ENCODE measurements around the gene SIDT1.
"Not testable (repeated sequence)": the region's sequence is repeated elsewhere in the genome, so short reads cannot be mapped to it uniquely, and the experiment has no call there.

Gene SIDT1

GRCh38 chr3:113634782-113635474 is 102.6 kb downstream of the SIDT1 start:
- no peak overlapping the region for H2AFZ ChIP-seq (ENCODE audit: low read depth, low read length)
- no peaks in the 10 kb centered on the region for H3K36me3 ChIP-seq (ENCODE audit: insufficient read depth, low read length)
- no peak overlapping the region for H3K4me3 ChIP-seq (ENCODE audit: low read length)
- no peaks in the 10 kb centered on the region for H3K9me3 ChIP-seq (ENCODE audit: low read length)
- H3K27me3 ChIP-seq (ENCODE audit: insufficient read depth, low read length): no peaks in the 10 kb centered on the region
- no peaks in the 10 kb centered on the region for H3K4me1 ChIP-seq (ENCODE audit: insufficient read depth, low read length)

GRCh38 chr3:113636034-113636433 is 103.7 kb downstream of the SIDT1 start:
- H3K4me3 ChIP-seq (ENCODE audit: low read length); H3K27me3 ChIP-seq (ENCODE audit: insufficient read depth, low read length); H3K36me3 ChIP-seq (ENCODE audit: insufficient read depth, low read length); H3K4me1 ChIP-seq (ENCODE audit: insufficient read depth, low read length); H2AFZ ChIP-seq (ENCODE audit: low read depth, low read length); H3K9me3 ChIP-seq (ENCODE audit: low read length): not testable (repeated sequence)

GRCh38 chr3:113637756-113638155 is 105.4 kb downstream of the SIDT1 start:
- no peak overlapping the region for H2AFZ ChIP-seq (ENCODE audit: low read depth, low read length)
- no peak overlapping the region for H3K4me3 ChIP-seq (ENCODE audit: low read length)
- no peaks in the 10 kb centered on the region for H3K27me3 ChIP-seq (ENCODE audit: insufficient read depth, low read length)
- no peaks in the 10 kb centered on the region for H3K9me3 ChIP-seq (ENCODE audit: low read length)
- no peaks in the 10 kb centered on the region for H3K36me3 ChIP-seq (ENCODE audit: insufficient read depth, low read length)
- no peaks in the 10 kb centered on the region for H3K4me1 ChIP-seq (ENCODE audit: insufficient read depth, low read length)

GRCh38 chr3:113638910-113639309 is 106.6 kb downstream of the SIDT1 start:
- H3K27me3 ChIP-seq (ENCODE audit: insufficient read depth, low read length): no peaks in the 10 kb centered on the region
- no peak overlapping the region for H3K4me3 ChIP-seq (ENCODE audit: low read length)
- no peak overlapping the region for H2AFZ ChIP-seq (ENCODE audit: low read depth, low read length)

GRCh38 chr3:113643583-113643982 is 111.2 kb downstream of the SIDT1 start:
- Histone ChIP-seq H3K4me1 (ENCODE audit: insufficient read depth, low read length) (no peaks in the 10 kb centered on the region), H3K4me3 (ENCODE audit: low read length) (no peak overlapping the region), H3K27me3 (ENCODE audit: insufficient read depth, low read length) (no peaks in the 10 kb centered on the region), H3K36me3 (ENCODE audit: insufficient read depth, low read length) (no peaks in the 10 kb centered on the region), H2AFZ (ENCODE audit: low read depth, low read length) (no peak overlapping the region), H3K9me3 (ENCODE audit: low read length) (peaks cover 2% of the 10 kb centered on the region)

More at GRCh38 chr3:113638910-113639309, 106.6 kb downstream of the SIDT1 start:
- no peaks in the 10 kb centered on the region for H3K36me3 ChIP-seq (ENCODE audit: insufficient read depth, low read length)
- peaks cover 2% of the 10 kb centered on the region for H3K9me3 ChIP-seq (ENCODE audit: low read length)
- H3K4me1 ChIP-seq (ENCODE audit: insufficient read depth, low read length): no peaks in the 10 kb centered on the region

- peaks cover 2% of the 10 kb centered on the region for H3K9me3 ChIP-seq (ENCODE audit: low read length)
- no peaks in the 10 kb centered on the region for H3K4me1 ChIP-seq (ENCODE audit: insufficient read depth, low read length)
- no peak overlapping the region for H3K4me3 ChIP-seq (ENCODE audit: low read length)
- H3K36me3 ChIP-seq (ENCODE audit: insufficient read depth, low read length): no peaks in the 10 kb centered on the region
- H2AFZ ChIP-seq (ENCODE audit: low read depth, low read length): no peak overlapping the region
- H3K27me3 ChIP-seq (ENCODE audit: insufficient read depth, low read length): no peaks in the 10 kb centered on the region
Observed at GRCh38 chr3:113648524-113648923, 116.2 kb downstream of the SIDT1 start.

GRCh38 chr3:113649174-113649845 is 117.0 kb downstream of the SIDT1 start:
- Histone ChIP-seq H3K27me3 (ENCODE audit: insufficient read depth, low read length) (no peaks in the 10 kb centered on the region), H3K4me1 (ENCODE audit: insufficient read depth, low read length) (no peaks in the 10 kb centered on the region), H2AFZ (ENCODE audit: low read depth, low read length) (no peak overlapping the region), H3K36me3 (ENCODE audit: insufficient read depth, low read length) (no peaks in the 10 kb centered on the region), H3K4me3 (ENCODE audit: low read length) (no peak overlapping the region), H3K9me3 (ENCODE audit: low read length) (no peaks in the 10 kb centered on the region)

- H3K27me3 ChIP-seq (ENCODE audit: insufficient read depth, low read length): no peaks in the 10 kb centered on the region
- H3K9me3 ChIP-seq (ENCODE audit: low read length): peaks cover 3% of the 10 kb centered on the region
- H2AFZ ChIP-seq (ENCODE audit: low read depth, low read length): no peak overlapping the region
- no peak overlapping the region for H3K4me3 ChIP-seq (ENCODE audit: low read length)
- H3K36me3 ChIP-seq (ENCODE audit: insufficient read depth, low read length): peaks cover 34% of the 10 kb centered on the region
- H3K4me1 ChIP-seq (ENCODE audit: insufficient read depth, low read length): no peaks in the 10 kb centered on the region
Observed at GRCh38 chr3:113654310-113654709, 122.0 kb downstream of the SIDT1 start.

- H3K36me3 ChIP-seq (ENCODE audit: insufficient read depth, low read length): peaks cover 39% of the 10 kb centered on the region
- no peaks in the 10 kb centered on the region for H3K27me3 ChIP-seq (ENCODE audit: insufficient read depth, low read length)
- no peak overlapping the region for H3K4me3 ChIP-seq (ENCODE audit: low read length)
- H2AFZ ChIP-seq (ENCODE audit: low read depth, low read length): no peak overlapping the region
- H3K4me1 ChIP-seq (ENCODE audit: insufficient read depth, low read length): no peaks in the 10 kb centered on the region
- peaks cover 3% of the 10 kb centered on the region for H3K9me3 ChIP-seq (ENCODE audit: low read length)
Observed at GRCh38 chr3:113654851-113655250, 122.5 kb downstream of the SIDT1 start.

- no peaks in the 10 kb centered on the region for H3K4me1 ChIP-seq (ENCODE audit: insufficient read depth, low read length)
- no peaks in the 10 kb centered on the region for H3K27me3 ChIP-seq (ENCODE audit: insufficient read depth, low read length)
- H2AFZ ChIP-seq (ENCODE audit: low read depth, low read length): no peak overlapping the region
- peaks cover 3% of the 10 kb centered on the region for H3K9me3 ChIP-seq (ENCODE audit: low read length)
- no peak overlapping the region for H3K4me3 ChIP-seq (ENCODE audit: low read length)
- H3K36me3 ChIP-seq (ENCODE audit: insufficient read depth, low read length): peaks cover 55% of the 10 kb centered on the region
Observed at GRCh38 chr3:113658107-113658506, 125.8 kb downstream of the SIDT1 start.

GRCh38 chr3:113659101-113659541 is 126.8 kb downstream of the SIDT1 start:
- H3K36me3 ChIP-seq (ENCODE audit: insufficient read depth, low read length): peaks cover 57% of the 10 kb centered on the region
- no peaks in the 10 kb centered on the region for H3K4me1 ChIP-seq (ENCODE audit: insufficient read depth, low read length)
- H2AFZ ChIP-seq (ENCODE audit: low read depth, low read length): no peak overlapping the region
- H3K4me3 ChIP-seq (ENCODE audit: low read length): no peak overlapping the region
- peaks cover 3% of the 10 kb centered on the region for H3K9me3 ChIP-seq (ENCODE audit: low read length)
- no peaks in the 10 kb centered on the region for H3K27me3 ChIP-seq (ENCODE audit: insufficient read depth, low read length)

GRCh38 chr3:113659996-113660395 is 127.6 kb downstream of the SIDT1 start:
- Histone ChIP-seq H3K9me3 (ENCODE audit: low read length) (peaks cover 3% of the 10 kb centered on the region), H3K4me1 (ENCODE audit: insufficient read depth, low read length) (no peaks in the 10 kb centered on the region), H3K4me3 (ENCODE audit: low read length) (no peak overlapping the region), H3K27me3 (ENCODE audit: insufficient read depth, low read length) (no peaks in the 10 kb centered on the region), H2AFZ (ENCODE audit: low read depth, low read length) (no peak overlapping the region), H3K36me3 (ENCODE audit: insufficient read depth, low read length) (peaks cover 58% of the 10 kb centered on the region)

- no peaks in the 10 kb centered on the region for H3K27me3 ChIP-seq (ENCODE audit: insufficient read depth, low read length)
- H3K4me1 ChIP-seq (ENCODE audit: insufficient read depth, low read length): no peaks in the 10 kb centered on the region
- H3K9me3 ChIP-seq (ENCODE audit: low read length): peaks cover 3% of the 10 kb centered on the region
- H3K36me3 ChIP-seq (ENCODE audit: insufficient read depth, low read length): peaks cover 54% of the 10 kb centered on the region
- H2AFZ ChIP-seq (ENCODE audit: low read depth, low read length): no peak overlapping the region
- no peak overlapping the region for H3K4me3 ChIP-seq (ENCODE audit: low read length)
Observed at GRCh38 chr3:113660458-113660857, 128.1 kb downstream of the SIDT1 start.
